ENCODE data around the gene DNHD1. TPM values are rescaled to one million over a fixed set of nuclear protein-coding genes. Genes with fewer than 3 reads are reported as not detected.

The DNHD1 gene
- total and polyA plus RNA-seq, 2 of the 13 experiments (the other 11 are each of a cell fraction or from before 2014, with no cell fraction given): 2.7 to 9.3 TPM

GRCh38 chr11:6612213-6613041, 115.3 kb downstream of the DNHD1 start, which contains the start of gene TAF10 (continued):
- TF ChIP-seq PLSCR1 (CRISPR knock-in tag; IDR thresholded peaks at IDR 0.05; ENCODE audit: borderline replicate concordance) (no peak), ZNF883 (CRISPR knock-in tag; IDR thresholded peaks at IDR 0.05; ENCODE audit: not compliant biosample characterization) (no peak), FIP1L1 (IDR thresholded peaks at IDR 0.05; ENCODE audit: borderline replicate concordance, insufficient read depth, low read depth, low read length) (no peak), STAG1 (CRISPR knock-in tag; IDR thresholded peaks at IDR 0.05) (0 out of 2 replicates have a peak, but pooled peaks have one; percentile 12), REPIN1 (CRISPR knock-in tag; IDR thresholded peaks at IDR 0.05; ENCODE audit: borderline replicate concordance, low read depth) (peak; percentile 86; the same call in 1 of the 2 replicates), RARA (CRISPR knock-in tag; IDR thresholded peaks at IDR 0.05) (0 out of 2 replicates have a peak, but pooled peaks have one; percentile 11), SSRP1 (CRISPR knock-in tag; IDR thresholded peaks at IDR 0.05) (0 out of 2 replicates have a peak, but pooled peaks have one; percentile 32), ZNF432 (CRISPR knock-in tag; IDR thresholded peaks at IDR 0.05; ENCODE audit: borderline replicate concordance) (no peak), DNMT1 (CRISPR knock-in tag; IDR thresholded peaks at IDR 0.05) (0 out of 2 replicates have a peak, but pooled peaks have one; percentile 17), ZNF235 (CRISPR knock-in tag; IDR thresholded peaks at IDR 0.05; ENCODE audit: borderline replicate concordance) (peak; percentile 55; the same call in 1 of the 2 replicates), ZMYM2 (CRISPR knock-in tag; IDR thresholded peaks at IDR 0.05) (no peak), MYC (CRISPR knock-in tag; IDR thresholded peaks at IDR 0.05; ENCODE audit: borderline replicate concordance) (peak; percentile 55), SKIL (CRISPR knock-in tag; IDR thresholded peaks at IDR 0.05; ENCODE audit: borderline replicate concordance) (peak; percentile 31; the same call in 1 of the 2 replicates), NFAT5 (CRISPR knock-in tag; IDR thresholded peaks at IDR 0.05) (no peak), ZC3H4 (CRISPR knock-in tag; IDR thresholded peaks at IDR 0.05; ENCODE audit: borderline replicate concordance) (no peak), TFDP1 (CRISPR knock-in tag; IDR thresholded peaks at IDR 0.05; ENCODE audit: borderline replicate concordance) (peak; percentile 54; the same call in 1 of the 2 replicates), ZSCAN21 (CRISPR knock-in tag; IDR thresholded peaks at IDR 0.05; ENCODE audit: borderline replicate concordance) (peak; percentile 72), HNF4A (CRISPR knock-in tag; IDR thresholded peaks at IDR 0.05) (no peak), DMAP1 (CRISPR knock-in tag; IDR thresholded peaks at IDR 0.05) (peak; percentile 73; the same call in 1 of the 2 replicates)

Measured in HepG2 (cell line).